ENCODE measurements around the gene AGAP2. TPM values are rescaled to one million over a fixed set of nuclear protein-coding genes. Genes with fewer than 3 reads are reported as not detected.
A peak's percentile ranks its signal among the peaks of the same experiment; 100 is the strongest.

Gene AGAP2
- total and polyA plus RNA-seq, 9 of the 15 experiments (the other 6 are each of a cell fraction or from before 2014, with no cell fraction given) = 0.04 to 0.77 (median 0.28) TPM; not detected in 1

DNA sequence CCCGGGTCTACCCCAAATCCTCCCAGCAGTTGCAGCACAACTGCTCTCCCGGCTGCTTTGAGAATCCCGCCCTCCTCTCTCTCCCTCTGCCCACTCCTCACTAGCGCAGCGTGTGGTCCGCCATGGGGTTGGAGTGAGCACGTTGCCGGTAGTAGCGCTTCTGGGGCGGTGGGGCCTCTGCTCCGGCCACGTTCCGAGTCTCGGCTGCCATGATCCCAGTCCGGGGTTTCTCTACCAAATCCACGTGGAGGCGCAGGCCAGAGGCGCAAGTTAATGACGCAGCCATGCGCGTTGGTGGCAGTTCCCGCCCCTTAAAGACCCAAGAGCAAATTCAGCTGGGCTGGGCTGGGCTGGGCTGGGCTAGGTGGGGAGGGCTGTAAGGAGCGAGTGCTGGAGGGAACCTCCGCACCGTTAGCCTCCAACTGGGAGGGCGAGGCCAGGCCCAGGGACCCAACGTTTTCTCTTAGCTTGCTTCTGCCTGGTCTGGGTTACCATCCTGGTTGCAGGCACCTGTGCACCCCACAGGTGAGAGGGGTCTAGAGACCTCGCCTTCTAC, 33.4 kb upstream of the AGAP2 start, which contains the start of gene METTL1 (continued):
- TF ChIP-seq ZBTB40 (IDR thresholded peaks at IDR 0.05) = peak; percentile 51; the same call in 1 of the 2 replicates
- TF ChIP-seq ZBTB40 (CRISPR knock-in tag; IDR thresholded peaks at IDR 0.05) = no peak
- no peak for TF ChIP-seq RBM14 (IDR thresholded peaks at IDR 0.05; ENCODE audit: borderline replicate concordance, insufficient read depth, low read depth, low read length)
- TF ChIP-seq HDAC3 (IDR thresholded peaks at IDR 0.05; ENCODE audit: borderline replicate concordance, partially characterized antibody) = peak; percentile 71
- TF ChIP-seq ZNF133 (CRISPR knock-in tag; IDR thresholded peaks at IDR 0.05) = no peak
- TF ChIP-seq U2AF2 (optimal IDR thresholded peaks at IDR 0.05; ENCODE audit: low read depth, low read length) = no peak
- peak; percentile 73; the same call in 1 of the 2 replicates for TF ChIP-seq ZZZ3 (IDR thresholded peaks at IDR 0.05)
- TF ChIP-seq L3MBTL2 (IDR thresholded peaks at IDR 0.05) = peak; percentile 76
- TF ChIP-seq ATF7 (IDR thresholded peaks at IDR 0.05) = peak; percentile 99
- TF ChIP-seq NCOA1 (IDR thresholded peaks at IDR 0.05; ENCODE audit: low read depth) = peak; percentile 33; the same call in 1 of the 2 replicates
- TF ChIP-seq ZNF586 (CRISPR knock-in tag; conservative IDR thresholded peaks at IDR 0.05) = no peak
- TF ChIP-seq ZNF197 (CRISPR knock-in tag; IDR thresholded peaks at IDR 0.05; ENCODE audit: low read depth) = no peak
- TF ChIP-seq TBP (optimal IDR thresholded peaks at IDR 0.05; ENCODE audit: low read depth, low read length) = peak; percentile 94
- TF ChIP-seq ZNF316 (IDR thresholded peaks at IDR 0.05) = 0 out of 2 replicates have a peak, but pooled peaks have one; percentile 14
- peak; percentile 59 for TF ChIP-seq ARID1B (IDR thresholded peaks at IDR 0.05)
- TF ChIP-seq BCL6 (CRISPR knock-in tag; IDR thresholded peaks at IDR 0.05) = no peak
- TF ChIP-seq, protein P1, sequence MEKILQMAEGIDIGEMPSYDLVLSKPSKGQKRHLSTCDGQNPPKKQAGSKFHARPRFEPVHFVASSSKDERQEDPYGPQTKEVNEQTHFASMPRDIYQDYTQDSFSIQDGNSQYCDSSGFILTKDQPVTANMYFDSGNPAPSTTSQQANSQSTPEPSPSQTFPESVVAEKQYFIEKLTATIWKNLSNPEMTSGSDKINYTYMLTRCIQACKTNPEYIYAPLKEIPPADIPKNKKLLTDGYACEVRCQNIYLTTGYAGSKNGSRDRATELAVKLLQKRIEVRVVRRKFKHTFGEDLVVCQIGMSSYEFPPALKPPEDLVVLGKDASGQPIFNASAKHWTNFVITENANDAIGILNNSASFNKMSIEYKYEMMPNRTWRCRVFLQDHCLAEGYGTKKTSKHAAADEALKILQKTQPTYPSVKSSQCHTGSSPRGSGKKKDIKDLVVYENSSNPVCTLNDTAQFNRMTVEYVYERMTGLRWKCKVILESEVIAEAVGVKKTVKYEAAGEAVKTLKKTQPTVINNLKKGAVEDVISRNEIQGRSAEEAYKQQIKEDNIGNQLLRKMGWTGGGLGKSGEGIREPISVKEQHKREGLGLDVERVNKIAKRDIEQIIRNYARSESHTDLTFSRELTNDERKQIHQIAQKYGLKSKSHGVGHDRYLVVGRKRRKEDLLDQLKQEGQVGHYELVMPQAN (IDR thresholded peaks at IDR 0.05; ENCODE audit: borderline replicate concordance) = peak; percentile 100
